Measurements from ENCODE around the gene HSD17B3. TPM values are rescaled to one million over a fixed set of nuclear protein-coding genes. Genes with fewer than 3 reads are reported as not detected.
"Not testable (repeated sequence)": the region's sequence is repeated elsewhere in the genome, so short reads cannot be mapped to it uniquely, and the experiment has no call there.

HSD17B3 gene
- 3.2 TPM for total RNA-seq

DNA sequence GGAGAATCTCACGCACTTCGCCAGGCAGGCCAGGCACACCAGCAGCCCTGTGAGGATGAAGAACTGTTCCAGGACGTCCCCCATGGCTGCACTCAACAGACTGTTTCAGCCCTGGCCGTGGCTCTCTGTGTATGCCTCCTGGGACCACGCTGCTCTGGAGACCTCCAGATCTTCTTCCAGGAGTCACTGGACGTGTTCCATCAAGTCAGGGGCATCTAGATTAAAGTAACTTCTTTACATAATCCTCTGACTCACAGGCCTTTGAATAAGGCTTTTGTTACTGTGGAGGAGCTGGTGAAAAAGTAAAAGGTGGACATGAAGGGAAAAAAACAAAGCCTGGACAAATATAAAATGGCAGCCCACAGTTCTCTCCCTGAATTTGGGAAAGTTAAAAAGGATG, at the start of gene HSD17B3:
HSD17B3 (minus strand) TSS at position 156 of the 400 bp plus-strand sequence; CDS start at position 84, 72 bp downstream.
- no peak for DNase-seq (ENCODE audit: low spot score)

DNA sequence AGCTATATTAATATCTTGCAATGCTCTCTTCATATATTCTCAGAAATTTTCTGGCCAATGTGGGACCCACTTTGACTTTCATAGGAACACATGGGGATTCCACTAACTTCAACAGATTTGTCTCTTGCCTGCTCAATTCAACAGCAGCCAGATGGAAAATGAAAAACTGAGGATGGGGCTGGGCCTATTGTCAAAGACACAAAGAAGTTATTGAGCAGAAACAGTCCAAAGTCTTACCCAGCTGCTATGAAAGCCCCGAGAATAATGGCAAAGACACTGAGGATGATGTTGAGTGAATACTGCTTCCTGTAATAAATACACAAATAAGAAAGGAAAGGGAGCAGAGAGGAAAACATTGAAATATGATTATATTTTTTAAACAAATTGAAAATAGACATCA, 48.9 kb upstream of the HSD17B3 start:
- no peak for DNase-seq (ENCODE audit: low spot score)

DNA sequence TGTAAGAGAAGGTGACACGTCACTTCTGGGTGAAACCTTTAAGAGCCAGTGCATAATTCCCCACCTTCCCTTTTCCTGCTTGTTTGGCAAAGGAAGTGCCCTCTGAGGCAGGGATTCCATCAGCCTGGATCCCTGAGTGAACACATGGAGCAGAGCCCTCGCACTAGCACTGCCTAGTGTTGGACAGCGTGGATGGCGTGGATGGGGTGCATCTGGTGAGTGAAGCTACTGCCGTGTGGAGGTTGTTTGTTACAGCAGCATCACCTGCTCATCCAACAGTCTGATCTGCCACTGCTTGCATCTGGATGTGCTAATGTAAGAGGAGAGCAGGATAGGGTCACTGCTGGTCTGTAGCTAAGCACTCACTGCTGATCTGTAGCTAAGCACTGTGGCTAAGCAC, 46.3 kb upstream of the HSD17B3 start:
- no peak for DNase-seq (ENCODE audit: low spot score)

DNA sequence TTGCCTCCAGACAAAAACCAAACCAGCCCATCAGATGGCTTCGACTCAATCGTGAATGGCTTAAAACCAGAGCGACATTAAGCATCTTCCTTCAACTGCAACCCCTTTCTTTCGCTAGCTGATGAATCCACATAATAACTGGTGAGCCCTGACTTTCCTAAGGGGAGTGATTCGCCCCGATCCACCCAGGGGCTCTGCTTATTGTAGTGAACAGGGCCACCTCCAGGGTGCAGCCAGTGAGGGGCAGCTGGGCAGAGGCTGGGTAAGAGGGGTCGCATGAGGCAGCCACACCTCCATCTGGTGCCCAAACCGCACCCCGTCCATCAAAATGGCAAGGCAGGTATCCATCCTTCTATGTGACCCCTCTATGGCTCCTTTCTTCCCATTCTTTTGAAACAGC, 43.6 kb upstream of the HSD17B3 start:
- no peak for DNase-seq (ENCODE audit: low spot score)

DNA sequence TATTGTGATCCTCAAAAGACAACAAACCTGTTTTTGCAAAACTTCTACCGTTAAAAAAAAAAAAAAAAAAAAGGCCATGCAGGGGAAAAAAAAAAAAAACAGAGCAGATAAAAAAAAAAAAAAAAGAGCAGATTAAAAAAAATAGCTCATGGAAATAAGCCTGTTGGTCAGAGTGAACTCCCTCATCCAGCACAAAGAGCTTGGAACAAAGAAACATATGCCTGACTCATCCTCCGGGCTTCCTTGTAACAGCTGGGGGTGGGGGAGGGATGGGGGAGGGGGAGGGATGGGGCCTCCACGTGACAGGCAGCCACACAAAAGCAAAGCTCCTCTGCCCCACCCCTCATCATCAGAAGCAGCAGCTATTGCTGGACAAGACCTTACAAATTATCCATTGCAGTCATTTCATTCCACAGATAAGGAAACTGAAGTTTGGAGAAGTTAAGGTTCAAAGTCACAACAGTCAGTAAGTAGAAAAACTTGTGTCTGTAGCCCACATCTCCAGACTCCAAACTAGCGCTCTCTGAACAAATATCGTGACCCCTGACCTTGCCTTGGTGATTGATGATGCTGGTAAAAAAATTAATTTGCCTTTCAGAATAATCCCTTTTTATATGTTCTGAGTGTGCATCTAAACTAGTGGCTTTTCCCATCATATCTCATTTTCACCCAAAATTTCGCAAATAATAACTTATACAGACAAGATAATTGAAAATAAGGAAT, 42.6 kb upstream of the HSD17B3 start:
- peak; percentile 77 for DNase-seq (ENCODE audit: low spot score)

DNA sequence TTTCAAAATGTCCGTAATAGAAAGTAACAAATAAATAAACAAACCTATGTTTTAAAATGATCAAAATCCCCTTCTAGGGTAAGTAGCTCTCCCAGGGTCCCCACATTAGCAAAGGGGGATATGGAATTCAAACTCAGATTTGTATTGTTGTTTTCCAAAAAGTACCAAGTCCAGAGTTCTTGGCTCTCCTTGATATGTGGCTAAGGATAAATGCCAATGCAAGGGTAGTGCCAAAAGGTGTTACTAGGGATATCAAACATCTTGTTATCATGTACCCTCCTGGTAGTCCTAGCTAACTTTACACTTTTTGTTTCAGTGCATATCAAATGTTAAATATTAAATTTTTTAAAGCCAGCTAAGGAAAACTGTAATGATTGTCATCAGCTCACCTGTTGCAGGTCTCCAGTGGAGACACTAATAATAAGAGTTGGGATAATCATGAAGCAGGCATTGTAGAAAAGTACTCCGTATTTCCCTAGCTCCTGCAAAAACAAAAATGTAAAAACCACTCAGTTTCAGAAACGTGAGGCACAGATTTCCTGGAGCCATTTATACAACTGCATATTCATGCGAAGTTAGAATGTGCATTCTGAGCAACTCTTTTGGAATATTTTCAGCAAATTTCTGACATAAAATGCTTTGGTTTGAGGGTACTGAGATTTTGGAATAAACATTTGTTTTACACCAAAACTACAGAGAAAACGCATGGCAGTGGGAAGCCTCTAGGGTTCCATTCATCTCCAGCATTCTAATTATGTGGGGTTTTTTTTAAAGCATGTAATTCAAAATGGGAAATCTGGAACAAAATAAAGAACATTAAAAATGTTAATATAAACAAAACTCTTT, 41.8 kb upstream of the HSD17B3 start:
- no peak for DNase-seq (ENCODE audit: low spot score)

DNA sequence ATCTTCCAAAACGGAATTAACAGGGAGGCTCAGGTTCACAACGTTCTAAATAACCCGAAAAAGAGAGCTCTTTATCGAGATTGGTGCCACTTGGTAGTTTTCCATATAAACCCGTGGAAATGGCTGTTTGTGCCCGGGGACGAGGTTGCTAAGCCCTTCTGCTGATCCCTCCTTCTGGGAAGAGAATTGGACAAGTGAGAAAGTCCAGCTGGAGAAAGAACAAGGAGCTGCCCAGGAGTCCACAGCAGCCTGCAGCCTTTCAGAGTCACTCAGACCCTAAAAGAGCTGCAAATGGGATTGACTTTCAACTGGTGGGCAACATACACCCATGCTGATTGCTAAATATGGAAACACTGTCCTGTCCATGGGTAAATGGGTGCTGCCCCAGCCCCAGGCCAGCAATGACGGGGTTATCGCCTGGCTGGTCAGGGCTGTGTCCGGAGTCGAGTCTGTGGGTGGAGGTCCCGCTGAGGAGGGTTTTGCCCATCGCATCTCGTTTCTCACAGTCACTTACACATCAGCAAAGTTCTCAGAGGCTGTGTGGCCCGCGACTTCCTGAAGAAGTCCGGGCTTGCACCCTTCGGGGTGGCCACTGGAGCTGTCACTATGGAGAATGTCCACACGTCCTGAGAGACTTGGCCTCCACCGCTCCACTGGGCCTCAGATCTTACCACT, 40.7 kb upstream of the HSD17B3 start:
- peak; percentile 22 for DNase-seq (ENCODE audit: low spot score)

DNA sequence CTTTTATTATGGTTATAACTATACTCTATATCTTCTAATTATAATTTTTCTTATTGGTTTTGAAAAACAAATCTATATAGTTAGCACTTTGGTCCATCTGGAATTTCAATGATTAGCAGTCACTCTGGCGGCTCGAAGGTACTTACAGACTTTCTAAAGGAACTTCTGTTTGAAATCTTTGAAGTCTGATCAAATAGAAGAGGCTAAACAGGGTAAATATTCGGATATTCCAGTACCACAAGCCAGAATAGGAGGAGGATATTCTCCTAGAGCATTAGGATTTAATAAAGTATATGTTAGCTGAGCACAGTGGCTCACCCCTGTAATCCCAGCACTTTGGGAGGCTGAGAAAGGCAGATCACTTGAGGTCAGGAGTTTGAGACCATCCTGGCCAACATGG, 38.7 kb upstream of the HSD17B3 start:
- DNase-seq (ENCODE audit: low spot score): no peak

DNA sequence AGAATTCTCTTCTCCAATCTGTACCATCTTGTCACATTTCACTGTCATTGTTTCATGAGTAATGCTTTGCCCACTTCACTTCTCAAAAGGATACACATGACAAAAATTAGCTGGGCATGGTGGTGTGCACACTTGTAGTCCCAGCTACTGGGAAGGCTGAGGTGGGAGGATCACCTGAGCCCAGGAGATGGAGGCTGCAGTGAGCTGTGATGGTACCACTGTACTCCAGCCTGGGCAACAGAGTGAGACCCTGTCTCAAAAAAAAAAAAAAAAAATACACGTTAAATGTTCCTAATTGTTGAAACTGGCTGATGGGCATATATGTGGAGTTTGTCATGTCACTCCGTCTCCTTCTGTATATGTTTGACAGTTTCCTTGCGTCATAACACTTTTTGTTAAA, 36.3 kb upstream of the HSD17B3 start:
- DNase-seq (ENCODE audit: low spot score): no peak

DNA sequence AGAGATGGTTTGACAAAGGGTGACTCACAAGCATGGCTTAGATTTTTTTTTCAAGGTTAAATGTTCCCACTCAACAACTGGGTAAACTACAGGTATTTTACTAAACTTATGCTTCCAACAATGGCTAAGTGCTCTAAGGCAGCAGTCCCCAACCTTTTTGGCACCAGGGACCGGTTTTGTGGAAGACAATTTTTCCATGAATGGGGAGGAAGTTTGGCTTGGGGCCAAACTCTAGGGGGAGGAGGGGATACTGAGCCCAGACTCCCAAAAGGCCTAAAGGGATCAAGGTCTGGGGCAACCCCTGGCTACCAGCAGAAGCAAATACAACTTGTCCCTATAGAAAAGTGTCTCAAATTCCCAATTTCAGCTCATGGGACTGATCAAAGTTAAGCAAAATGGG, 32.0 kb upstream of the HSD17B3 start:
- DNase-seq (ENCODE audit: low spot score): no peak

DNA sequence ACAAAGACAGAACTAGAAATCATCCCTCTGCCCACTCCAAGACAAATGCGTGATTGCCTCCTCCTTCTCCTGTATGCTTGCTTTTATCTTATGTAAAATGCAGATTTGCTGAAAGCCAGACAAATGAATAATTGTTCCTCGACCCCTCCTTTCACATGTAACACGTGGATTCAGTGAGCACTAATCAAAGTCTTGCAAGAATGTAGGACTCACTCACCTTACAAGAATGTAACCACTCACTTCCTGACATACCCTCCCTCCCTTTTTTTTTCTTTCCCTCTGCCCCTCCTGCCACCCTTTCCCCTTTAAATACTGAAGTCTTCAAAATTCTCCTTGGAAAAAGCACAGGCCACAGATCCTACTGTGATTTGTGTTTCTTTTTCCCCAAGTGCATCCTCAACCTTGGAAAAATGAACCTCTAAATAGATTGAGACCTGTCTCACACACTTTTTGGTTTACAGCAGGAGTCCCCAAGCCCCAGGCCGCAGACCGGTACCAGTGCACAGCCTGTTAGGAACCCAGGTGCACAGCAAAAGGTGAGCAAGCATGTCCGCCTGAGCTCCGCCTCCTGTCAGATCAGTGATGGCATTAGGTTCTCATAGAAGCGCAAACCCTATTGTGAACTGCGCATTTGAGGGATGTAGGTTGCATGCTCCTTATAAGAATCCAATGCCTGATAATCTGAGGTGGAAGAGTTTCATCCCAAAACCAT, 29.4 kb upstream of the HSD17B3 start:
- DNase-seq (ENCODE audit: low spot score): no peak

DNA sequence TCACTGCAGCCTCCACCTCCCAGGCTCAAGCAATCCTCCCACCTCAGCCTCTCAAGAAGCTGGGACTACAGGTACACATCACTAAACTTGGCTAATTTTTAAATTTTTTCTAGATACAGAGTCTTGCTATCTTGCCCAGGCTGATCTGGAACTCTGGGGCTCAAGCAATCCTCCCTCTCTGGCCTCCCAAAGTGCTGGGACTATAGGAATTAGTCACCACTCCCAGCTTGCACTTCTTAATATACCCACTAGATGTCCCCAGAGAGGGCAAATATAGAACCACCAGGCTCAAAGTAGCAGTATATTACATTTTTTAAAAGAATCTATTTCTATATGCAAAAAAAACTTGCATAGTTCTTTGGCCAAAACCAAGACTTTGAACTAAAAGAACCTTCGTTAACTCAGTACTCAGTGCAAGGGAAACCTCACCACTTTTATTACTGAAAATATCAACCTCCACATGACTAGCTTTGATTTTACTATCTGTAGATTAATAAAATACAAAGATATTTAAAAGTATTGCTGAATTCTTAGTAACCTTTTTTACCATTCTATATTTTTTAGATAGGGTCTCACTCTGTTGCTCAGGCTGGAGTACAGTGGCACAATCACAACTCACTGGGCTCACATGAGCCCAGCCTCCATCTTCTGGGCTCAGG, 25.8 kb upstream of the HSD17B3 start:
- peak; percentile 65 for DNase-seq (ENCODE audit: low spot score)

DNA sequence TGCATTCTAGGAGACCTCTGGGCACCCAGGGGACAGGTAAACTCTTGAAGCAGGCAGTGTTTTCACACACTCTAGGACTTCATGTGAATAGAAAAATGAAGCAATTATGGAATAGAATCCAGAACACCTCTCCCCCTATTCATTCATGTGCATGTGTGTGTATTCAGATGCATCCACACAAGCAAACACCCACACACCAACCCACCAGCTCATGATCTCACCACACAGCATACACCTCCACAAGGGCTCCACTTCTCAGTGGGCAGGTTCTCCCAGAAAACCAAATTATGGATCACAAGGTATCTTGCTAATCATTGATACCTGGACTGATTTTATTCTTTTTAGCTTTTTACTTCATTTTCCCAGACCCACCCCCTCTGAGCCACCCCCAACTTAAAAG, 21.2 kb upstream of the HSD17B3 start:
- no peak for DNase-seq (ENCODE audit: low spot score)

DNA sequence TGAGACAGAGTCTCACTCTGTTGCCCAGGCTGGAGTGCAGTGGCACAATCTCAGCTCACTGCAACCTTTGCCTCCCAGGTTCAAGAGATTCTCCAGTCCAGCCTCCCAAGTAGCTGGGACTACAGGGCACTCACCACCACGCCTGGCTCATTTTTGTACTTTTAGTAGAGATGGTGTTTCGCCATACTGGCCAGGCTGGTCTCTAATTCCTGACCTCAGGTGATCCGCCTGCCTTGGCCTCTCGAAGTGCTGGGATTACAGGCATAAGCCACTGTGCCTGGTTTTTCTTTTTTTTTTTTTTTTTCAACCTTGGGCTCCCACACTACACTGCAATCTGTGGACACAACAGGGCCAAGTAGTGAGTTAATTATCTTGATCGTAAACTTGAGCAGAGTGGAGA, 20.8 kb upstream of the HSD17B3 start:
- not testable (repeated sequence) for DNase-seq (ENCODE audit: low spot score)

DNA sequence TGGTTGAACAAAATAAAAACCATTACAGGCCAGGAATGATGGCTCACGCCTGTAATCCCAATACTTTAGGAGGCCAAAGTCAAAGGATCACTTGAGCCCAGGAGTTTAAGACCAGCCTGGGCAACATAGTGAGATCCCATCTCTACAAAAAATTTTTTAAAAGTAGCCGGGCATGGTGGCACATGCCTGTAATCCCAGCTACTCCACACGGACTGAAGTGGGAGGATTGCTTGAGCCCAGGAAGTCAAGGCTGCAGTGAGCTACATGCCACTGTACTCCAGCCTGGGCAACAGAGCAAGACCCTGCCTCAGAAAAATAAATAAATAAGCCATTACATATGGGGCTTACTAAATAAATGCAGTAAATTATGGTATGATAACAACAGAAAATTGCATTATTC, 20.2 kb upstream of the HSD17B3 start:
- not testable (repeated sequence) for DNase-seq (ENCODE audit: low spot score)

DNA sequence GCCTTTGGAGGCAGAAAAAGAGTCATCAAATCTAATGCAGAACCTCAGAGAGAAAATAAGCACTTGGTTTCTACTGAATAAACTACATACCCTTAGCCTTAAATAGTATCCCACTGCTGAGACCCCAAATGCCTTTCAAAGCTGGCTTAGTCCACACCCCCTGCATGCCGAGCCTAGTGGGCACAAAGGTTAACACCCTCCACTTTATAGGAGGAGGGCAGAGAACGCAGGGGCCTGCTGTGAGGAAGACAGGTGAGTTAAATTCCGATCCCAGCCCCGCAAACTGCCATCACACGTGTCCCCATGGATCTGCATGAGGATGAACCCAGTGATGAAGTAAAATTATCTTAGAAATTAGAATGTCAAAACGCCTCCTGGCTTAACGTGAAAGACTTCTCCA, 19.5 kb upstream of the HSD17B3 start:
- no peak for DNase-seq (ENCODE audit: low spot score)

DNA sequence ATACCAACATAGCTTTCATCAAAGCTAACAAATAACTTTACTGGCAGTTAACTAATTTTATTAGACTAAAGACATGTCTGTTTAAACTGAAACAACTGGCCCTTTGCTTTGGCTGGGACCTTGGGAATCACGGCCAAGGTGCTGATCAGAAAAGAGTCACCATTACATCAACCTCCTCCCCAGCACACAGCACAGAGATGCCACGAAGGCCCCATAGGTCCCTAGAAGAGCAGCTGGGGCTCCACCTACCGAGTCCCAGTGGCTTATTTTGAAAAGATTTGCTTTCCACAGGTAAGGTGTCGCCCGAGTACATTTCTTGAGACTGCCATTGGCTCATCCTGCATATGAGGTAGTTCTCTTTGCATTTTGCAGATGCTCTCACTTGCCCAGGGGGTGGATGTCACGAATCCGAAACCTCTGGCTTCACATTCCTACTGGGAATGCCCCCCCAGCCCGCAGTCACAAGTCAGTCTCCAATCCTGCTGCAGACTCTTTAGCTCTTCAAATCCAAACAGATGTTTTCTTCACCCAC, 18.8 kb upstream of the HSD17B3 start:
- no peak for DNase-seq (ENCODE audit: low spot score)

DNA sequence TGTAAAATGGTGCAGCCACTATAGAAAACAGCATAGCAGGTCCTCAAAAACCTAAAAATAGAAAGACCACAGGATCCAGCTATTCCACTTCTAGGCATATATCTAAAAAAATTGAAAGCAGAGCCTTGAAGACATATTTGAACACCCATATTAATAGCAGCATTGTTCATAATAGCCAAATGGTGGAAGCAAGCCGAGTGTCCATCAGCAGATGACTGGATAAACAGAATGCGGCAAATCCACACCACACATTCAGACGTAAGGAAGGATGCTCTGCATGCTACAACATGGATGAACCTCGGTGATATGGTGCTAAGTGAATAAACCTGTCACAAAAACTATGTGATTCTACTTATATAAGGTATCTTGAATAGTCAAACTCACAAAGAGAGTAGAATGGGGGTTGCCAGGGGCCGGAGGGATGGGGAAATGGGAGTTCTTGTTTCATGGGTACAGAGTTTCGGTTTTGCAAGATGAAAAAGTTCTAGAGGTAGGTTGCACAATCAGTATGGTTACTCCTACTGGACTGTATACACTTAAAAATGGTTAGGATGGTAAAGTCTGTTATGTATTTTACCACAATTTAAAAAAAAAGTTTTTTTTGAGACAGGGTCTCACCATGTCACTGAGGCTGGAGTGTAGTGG, 17.1 kb upstream of the HSD17B3 start:
- no peak for DNase-seq (ENCODE audit: low spot score)

DNA sequence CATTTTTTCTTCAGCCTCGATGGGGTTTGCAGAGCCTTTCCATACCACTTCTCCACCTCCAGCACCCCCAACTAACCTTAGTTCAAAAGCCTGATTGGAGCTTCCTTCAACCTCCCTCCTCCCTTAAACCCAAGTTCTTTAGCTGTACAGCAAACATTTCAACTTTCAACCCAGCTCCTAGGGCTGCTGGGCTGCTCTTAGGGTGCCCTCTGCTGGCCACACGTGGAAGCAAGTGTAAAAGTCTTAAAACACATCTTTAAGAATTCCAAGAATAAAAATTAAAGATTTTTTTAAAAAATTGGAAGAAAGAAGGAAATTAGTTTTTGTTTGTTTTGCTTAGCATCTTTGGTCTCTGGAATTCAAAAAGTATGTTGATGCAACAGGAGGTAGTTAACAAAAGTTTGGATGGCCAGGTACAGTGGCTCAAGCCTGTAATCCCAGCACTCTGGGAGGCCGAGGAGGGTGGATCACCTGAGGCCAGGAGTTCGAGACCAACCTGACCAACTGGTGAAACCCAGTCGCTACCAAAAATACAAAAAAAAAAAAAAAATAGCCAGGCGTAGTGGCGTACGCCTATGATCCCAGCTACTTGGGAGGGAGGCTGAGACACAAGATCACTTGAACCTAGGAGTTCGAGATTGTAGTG, 15.5 kb upstream of the HSD17B3 start:
- peak; percentile 54 for DNase-seq (ENCODE audit: low spot score)

DNA sequence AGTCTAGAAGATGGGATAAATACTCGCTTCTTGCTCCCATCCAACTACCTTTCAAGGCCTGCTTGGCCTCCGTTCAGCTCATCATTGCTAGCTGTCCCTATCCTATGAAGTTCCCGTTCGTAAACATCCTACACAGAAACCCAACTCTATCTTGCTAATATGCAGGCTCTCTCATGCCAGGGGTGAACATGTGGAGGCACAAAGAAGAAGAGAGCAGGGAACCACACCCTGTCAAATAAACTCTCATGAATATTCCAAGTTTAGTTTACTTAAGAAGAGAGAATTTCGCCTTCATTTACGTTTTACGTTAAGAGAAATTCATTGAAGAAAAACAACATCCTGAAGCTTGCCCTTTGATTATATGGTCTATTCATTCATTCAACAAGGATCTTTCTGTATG, 7.9 kb upstream of the HSD17B3 start:
- DNase-seq (ENCODE audit: low spot score): no peak
